HepG2 (cell line): Measurements from ENCODE around the gene ALPL. TPM values are rescaled to one million over a fixed set of nuclear protein-coding genes. Genes with fewer than 3 reads are reported as not detected.

Source experiments
- ATAC-seq: fragments of 200-7000 bp; cut with Tn5 transposase; 3 replicates; pipeline ENCODE4 v1.9.1; 2020; ENCODE audit warnings: mild to moderate bottlenecking, moderate library complexity
- BruUV-seq: library from RNA; stranded (reverse); fragments of 400-500 nt; replicated peaks from 2 replicates; lab custom pipeline; 2021; lab: Mats Ljungman, UMichigan
- CTCF ChIA-PET: fragments of 300-600 bp; formaldehyde crosslinking; extraction: SDS; loops from one replicate; lab custom pipeline; 2021; ENCODE audit warnings: low total read pairs, inconsistent platforms, low intra/inter-chr PET ratio; lab: Yijun Ruan, JAX
- POLR2A ChIA-PET: fragments of 350-600 bp; sonication (Branson Sonifier 250); formaldehyde crosslinking; loops from one replicate; lab custom pipeline; 2020; ENCODE audit warnings: antibody characterized with exemption, inconsistent platforms; lab: Yijun Ruan, JAX
- DNase-seq: peaks from one replicate; pipeline ENCODE4 v3.0.0-alpha.2; 2015; ENCODE audit warnings: low spot score
- FAIRE-seq: peaks from 3 replicates; lab custom pipeline; 2011; peaks lifted over from hg19 to GRCh38; lab: Jason Lieb, UNC
- H2AFZ ChIP-seq: one replicate; pipeline ENCODE4 v1.6.1; 2011; ENCODE audit warnings: low read length, inconsistent platforms
- H3K27ac ChIP-seq: fragments of 300-600 bp; 3 replicates; pipeline ENCODE4 v1.8.0; 2011; ENCODE audit warnings: mixed run types, mild to moderate bottlenecking, mixed read lengths, low read length, inconsistent platforms; ENCODE audit not compliant: insufficient read depth; ENCODE audit errors: extremely low read length
- H3K27me3 ChIP-seq, 2 experiments: fragments of 200-600 bp in 1 of 2; 2 replicates in 1 of 2; 3 replicates in 1 of 2; pipeline versions ENCODE4 v1.6.0 to v1.8.0; 2011; ENCODE audit warnings: low read length in 2 of 2, mild to moderate bottlenecking in 2 of 2, moderate library complexity in 2 of 2, inconsistent platforms in 1 of 2; ENCODE audit not compliant: insufficient read depth in 2 of 2, control insufficient read depth in 1 of 2
- H3K36me3 ChIP-seq, 2 experiments: fragments of 200-600 bp in 1 of 2; replicated peaks in 1 of 2; 2 replicates in 1 of 2; 3 replicates in 1 of 2; pipeline versions ENCODE4 v1.5.1 to v1.8.0; 2011; ENCODE audit warnings: low read length in 2 of 2, inconsistent platforms in 1 of 2; ENCODE audit not compliant: insufficient read depth in 2 of 2, control insufficient read depth in 1 of 2
- H3K4me1 ChIP-seq: 2 replicates; pipeline ENCODE4 v1.5.1; 2012; ENCODE audit warnings: low read length, inconsistent platforms; ENCODE audit not compliant: insufficient read depth
- H3K4me2 ChIP-seq: 2 replicates; pipeline ENCODE4 v1.6.0; 2011; ENCODE audit warnings: low read depth, low read length, inconsistent platforms
- H3K4me3 ChIP-seq, 3 experiments: fragments of 200-600 bp in 1 of 3; sonication (generic), shearing (Covaris generic) in 1 of 3; replicated peaks in 1 of 3; 2 replicates each; pipeline ENCODE4 v1.5.1; 2011 to 2016; ENCODE audit warnings: low read length in 3 of 3, inconsistent platforms in 2 of 3, low read depth in 2 of 3, mild to moderate bottlenecking in 2 of 3, control low read depth in 1 of 3, mixed read lengths in 1 of 3; ENCODE audit not compliant: insufficient read depth in 1 of 3
- H3K79me2 ChIP-seq: one replicate; pipeline ENCODE4 v1.6.1; 2011; ENCODE audit warnings: low read length, inconsistent platforms; ENCODE audit not compliant: insufficient read depth
- H3K9ac ChIP-seq: 2 replicates; pipeline ENCODE4 v1.6.0; 2011; ENCODE audit warnings: mild to moderate bottlenecking, low read depth, low read length, inconsistent platforms; ENCODE audit not compliant: insufficient read depth
- H3K9me3 ChIP-seq: 2 replicates; pipeline ENCODE4 v1.5.1; 2012; ENCODE audit warnings: mild to moderate bottlenecking, low read length
- H4K20me1 ChIP-seq: 2 replicates; pipeline ENCODE4 v1.6.0; 2011; ENCODE audit warnings: inconsistent platforms, mild to moderate bottlenecking, low read length, moderate library complexity; ENCODE audit not compliant: insufficient read depth
- IKZF1 ChIP-seq: fragments of 450-650 bp; IDR thresholded peaks from 2 replicates; pipeline ENCODE4 v1.7.1; 2016
- ZFY ChIP-seq: sonication (generic); formaldehyde crosslinking; IDR thresholded peaks from 2 replicates; pipeline ENCODE4 v1.4.0; 2020; ENCODE audit warnings: missing genetic modification reagents
- ZNF629 ChIP-seq: sonication (generic); formaldehyde crosslinking; conservative IDR thresholded peaks from 2 replicates; pipeline ENCODE4 v1.5.0; 2020; ENCODE audit warnings: missing genetic modification reagents
- WGBS: methylation state at CpG from one replicate; pipeline ENCODE4 v1.1.6; 2017; ENCODE audit warnings: low lambda C conversion rate; 5-methylcytosine and 5-hydroxymethylcytosine counted together
- in situ Hi-C: cut with HindIII; loops from 2 replicates; pipeline ENCODE4 v1.10.0; 2017; ENCODE audit warnings: low pct_unique_long_range_greater_than_20kb; ENCODE audit not compliant: extremely low pct_ligation_motif_present
- intact Hi-C: fragments of 100-400 bp; cut with micrococcal nuclease; formaldehyde crosslinking; loops from one replicate; pipeline ENCODE4 v1.10.0; 2022; ENCODE audit not compliant: unreplicated experiment
- polyA plus RNA-seq, 8 experiments: library from polyadenylated mRNA; depleted of rRNA in 3 of 8; stranded (reverse) in 7 of 8; unstranded in 1 of 8; fragments of >200 nt; fragmentation: Illumina TruSeq in 4 of 8; extraction: Trizol in 4 of 8; gene quantifications; 2 replicates each; pipeline versions ENCODE4 v1.2.1 to v1.2.3, GENCODE V29; 2011 to 2016; ENCODE audit warnings: low read depth in 4 of 8, missing spikeins in 1 of 8, mixed read lengths in 1 of 8; ENCODE audit not compliant: insufficient read depth in 1 of 8
- total RNA-seq, 5 experiments: library from RNA; depleted of rRNA; stranded (reverse); fragments of >200 nt; fragmentation: Illumina TruSeq; extraction: Trizol; gene quantifications; 2 replicates each; pipeline ENCODE4 v1.2.3, GENCODE V29; 2016; ENCODE audit warnings: low read depth in 1 of 5
- TF ChIP-seq, protein P1 (sequence below), 2 experiments: IDR thresholded peaks; 2 replicates each; pipeline ENCODE4 v1.6.1; 2011 to 2012; ENCODE audit warnings: low read length in 2 of 2, borderline replicate concordance in 1 of 2, low read depth in 1 of 2, mild to moderate bottlenecking in 1 of 2, moderate library complexity in 1 of 2
- TF ChIP-seq, protein P2 (sequence below): IDR thresholded peaks from 2 replicates; pipeline ENCODE4 v1.6.1; 2012; ENCODE audit warnings: low read depth, low read length, improper control_type of control experiment

ALPL gene
- total and polyA plus RNA-seq, 2 of the 13 experiments (the other 11 are each of a cell fraction or from before 2014, with no cell fraction given), result 0.12 TPM; not detected in 1

DNA sequence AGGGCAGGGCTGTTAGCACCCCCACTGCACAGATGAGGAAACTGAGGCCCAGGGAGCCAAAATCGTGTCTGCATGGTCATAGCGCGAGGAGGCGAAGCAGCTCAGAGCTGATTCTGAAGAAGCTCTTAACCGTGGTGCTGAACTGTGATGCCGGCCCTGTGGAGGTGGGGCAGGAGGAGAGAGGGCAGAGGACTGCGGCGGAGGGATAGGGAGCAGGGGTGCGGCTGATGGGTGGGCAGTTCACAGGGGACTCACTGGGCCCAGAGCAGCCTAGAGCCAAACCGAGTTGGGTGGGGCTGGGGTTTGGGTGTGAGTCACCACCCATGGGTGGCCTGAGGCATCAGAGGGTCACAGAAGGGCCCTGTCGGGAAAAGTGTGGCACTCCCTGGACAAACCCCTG lies 85.3 kb downstream of the ALPL start:
- TF ChIP-seq, protein P1, sequence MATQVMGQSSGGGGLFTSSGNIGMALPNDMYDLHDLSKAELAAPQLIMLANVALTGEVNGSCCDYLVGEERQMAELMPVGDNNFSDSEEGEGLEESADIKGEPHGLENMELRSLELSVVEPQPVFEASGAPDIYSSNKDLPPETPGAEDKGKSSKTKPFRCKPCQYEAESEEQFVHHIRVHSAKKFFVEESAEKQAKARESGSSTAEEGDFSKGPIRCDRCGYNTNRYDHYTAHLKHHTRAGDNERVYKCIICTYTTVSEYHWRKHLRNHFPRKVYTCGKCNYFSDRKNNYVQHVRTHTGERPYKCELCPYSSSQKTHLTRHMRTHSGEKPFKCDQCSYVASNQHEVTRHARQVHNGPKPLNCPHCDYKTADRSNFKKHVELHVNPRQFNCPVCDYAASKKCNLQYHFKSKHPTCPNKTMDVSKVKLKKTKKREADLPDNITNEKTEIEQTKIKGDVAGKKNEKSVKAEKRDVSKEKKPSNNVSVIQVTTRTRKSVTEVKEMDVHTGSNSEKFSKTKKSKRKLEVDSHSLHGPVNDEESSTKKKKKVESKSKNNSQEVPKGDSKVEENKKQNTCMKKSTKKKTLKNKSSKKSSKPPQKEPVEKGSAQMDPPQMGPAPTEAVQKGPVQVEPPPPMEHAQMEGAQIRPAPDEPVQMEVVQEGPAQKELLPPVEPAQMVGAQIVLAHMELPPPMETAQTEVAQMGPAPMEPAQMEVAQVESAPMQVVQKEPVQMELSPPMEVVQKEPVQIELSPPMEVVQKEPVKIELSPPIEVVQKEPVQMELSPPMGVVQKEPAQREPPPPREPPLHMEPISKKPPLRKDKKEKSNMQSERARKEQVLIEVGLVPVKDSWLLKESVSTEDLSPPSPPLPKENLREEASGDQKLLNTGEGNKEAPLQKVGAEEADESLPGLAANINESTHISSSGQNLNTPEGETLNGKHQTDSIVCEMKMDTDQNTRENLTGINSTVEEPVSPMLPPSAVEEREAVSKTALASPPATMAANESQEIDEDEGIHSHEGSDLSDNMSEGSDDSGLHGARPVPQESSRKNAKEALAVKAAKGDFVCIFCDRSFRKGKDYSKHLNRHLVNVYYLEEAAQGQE (IDR thresholded peaks at IDR 0.05; ENCODE audit: borderline replicate concordance in 1 of 2, low read depth in 1 of 2, low read length in 2 of 2), result peak in 1 of 2 experiments; percentile 41; a peak in 1 of 4 replicates
- TF ChIP-seq, protein P2, sequence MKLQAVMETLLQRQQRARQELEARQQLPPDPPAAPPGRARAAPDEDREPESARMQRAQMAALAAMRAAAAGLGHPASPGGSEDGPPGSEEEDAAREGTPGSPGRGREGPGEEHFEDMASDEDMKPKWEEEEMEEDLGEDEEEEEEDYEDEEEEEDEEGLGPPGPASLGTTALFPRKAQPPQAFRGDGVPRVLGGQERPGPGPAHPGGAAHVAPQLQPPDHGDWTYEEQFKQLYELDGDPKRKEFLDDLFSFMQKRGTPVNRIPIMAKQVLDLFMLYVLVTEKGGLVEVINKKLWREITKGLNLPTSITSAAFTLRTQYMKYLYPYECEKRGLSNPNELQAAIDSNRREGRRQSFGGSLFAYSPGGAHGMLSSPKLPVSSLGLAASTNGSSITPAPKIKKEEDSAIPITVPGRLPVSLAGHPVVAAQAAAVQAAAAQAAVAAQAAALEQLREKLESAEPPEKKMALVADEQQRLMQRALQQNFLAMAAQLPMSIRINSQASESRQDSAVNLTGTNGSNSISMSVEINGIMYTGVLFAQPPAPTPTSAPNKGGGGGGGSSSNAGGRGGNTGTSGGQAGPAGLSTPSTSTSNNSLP, result no peak
- TF ChIP-seq ZNF629 (CRISPR knock-in tag) (peak; percentile 28; the same call in 1 of the 2 replicates), ZFY (no peak), IKZF1 (no peak)
- H3K4me3 ChIP-seq, result no peak overlapping the region
- no peak overlapping the region for H2AFZ ChIP-seq
- intact Hi-C loops, result loop anchor here (2.0 kb wide), 1 partner anchor 64 kb away; no protein-coding TSS in a partner anchor
- H3K4me1 ChIP-seq, result peaks cover 32% of the 10 kb centered on the region
- 68% methylated on average over 8 of the region's 11 CpGs for WGBS
- no peak overlapping the region for H3K4me2 ChIP-seq
- no peak overlapping the region for H3K27ac ChIP-seq
- no peak; the same call in 2 of the 3 replicates for ATAC-seq
- BruUV-seq, result no TSS peak
- ChIA-PET CTCF (no interaction called here), POLR2A (no interaction called here)
- H3K79me2 ChIP-seq, result no peaks in the 10 kb centered on the region
- H3K9ac ChIP-seq, result no peak overlapping the region
- H3K9me3 ChIP-seq, result no peaks in the 10 kb centered on the region
- no peaks in the 10 kb centered on the region; the same call in 1 of the 2 replicates for H4K20me1 ChIP-seq
- in situ Hi-C loops, result no loop called here
- H3K36me3 ChIP-seq, result peaks cover 4 to 7% of the 10 kb centered on the region in 2 experiments; a peak in 3 of 5 replicates
- FAIRE-seq, result no peak
- no peak for DNase-seq
- H3K27me3 ChIP-seq, result peaks cover 0 to 18% of the 10 kb centered on the region in 2 experiments; a peak in 3 of 5 replicates
